Measurements from ENCODE around the gene KCNQ5. TPM values are rescaled to one million over a fixed set of nuclear protein-coding genes. Genes with fewer than 3 reads are reported as not detected.

The KCNQ5 gene
- total and polyA plus RNA-seq, 2 of the 8 experiments (the other 6 are each of a cell fraction or from before 2014, with no cell fraction given): 0.83 to 1.2 TPM

GRCh38 chr6:72913797-72914196 is 291.9 kb downstream of the KCNQ5 start:
- H2BK5ac ChIP-seq (ENCODE audit: low read depth, low read length): no peak overlapping the region
- POLR2A ChIA-PET (ENCODE audit: partially characterized antibody): no interaction called here
- FAIRE-seq: no peak

More at GRCh38 chr6:72913797-72914196, 291.9 kb downstream of the KCNQ5 start:
- Histone ChIP-seq H2BK120ac (replicated peaks; ENCODE audit: low read depth, low read length) (no peak overlapping the region), H3K9me3 (ENCODE audit: insufficient read depth in 2 of 2, low read depth in 1 of 2, low read length in 1 of 2) (no peaks in the 10 kb centered on the region), H2BK15ac (ENCODE audit: low read length) (no peak overlapping the region), H2BK20ac (ENCODE audit: low read length) (no peak overlapping the region), H3K4ac (replicated peaks; ENCODE audit: insufficient read length, low read depth, low read length) (no peak overlapping the region), H3K4me1 (replicated peaks in 1 of 4; ENCODE audit: control insufficient read depth in 3 of 4, insufficient read depth in 4 of 4, low read length in 3 of 4) (no peaks in the 10 kb centered on the region), H2BK12ac (ENCODE audit: low read depth, low read length) (no peak overlapping the region), H4K8ac (ENCODE audit: extremely low read depth, insufficient read depth, low read length) (no peak overlapping the region), H3K36me3 (ENCODE audit: control insufficient read depth in 2 of 4, insufficient read depth in 4 of 4, low read length in 3 of 4) (no peaks in the 10 kb centered on the region), H3K23me2 (ENCODE audit: low read depth, low read length) (no peaks in the 10 kb centered on the region), H3K23ac (ENCODE audit: insufficient read length) (no peak overlapping the region), H4K91ac (replicated peaks; ENCODE audit: insufficient read length, low read length) (no peak overlapping the region), H3K4me3 (ENCODE audit: extremely low read depth in 1 of 4, insufficient read depth in 2 of 4, low read depth in 3 of 4, low read length in 4 of 4) (no peak overlapping the region), H3K27ac (ENCODE audit: low read depth, low read length) (no peak overlapping the region), H2AK5ac (ENCODE audit: low read depth, low read length) (no peak overlapping the region), H4K20me1 (replicated peaks in 1 of 2; ENCODE audit: control insufficient read depth in 1 of 2, insufficient read depth in 2 of 2, low read length in 2 of 2) (no peaks in the 10 kb centered on the region), H3K9ac (replicated peaks in 1 of 4; ENCODE audit: extremely low read depth in 1 of 4, low read depth in 3 of 4, low read length in 3 of 4) (no peak overlapping the region), H3K14ac (ENCODE audit: insufficient read length) (no peak overlapping the region), H3K79me2 (ENCODE audit: control insufficient read depth in 1 of 2, insufficient read depth in 2 of 2, low read length in 2 of 2) (no peaks in the 10 kb centered on the region), H3K56ac (replicated peaks; ENCODE audit: insufficient read length, low read depth, low read length) (no peak overlapping the region), H2AFZ (ENCODE audit: low read length) (no peak overlapping the region), H3K27me3 (replicated peaks in 1 of 4; ENCODE audit: control insufficient read depth in 3 of 4, extremely low read depth in 1 of 4, insufficient read depth in 3 of 4, low read length in 3 of 4) (no peaks in the 10 kb centered on the region), H3K4me2 (ENCODE audit: insufficient read depth in 1 of 2, low read depth in 2 of 2, low read length in 2 of 2) (no peak overlapping the region), H3K18ac (ENCODE audit: extremely low read depth, low read length) (no peak overlapping the region), H3K79me1 (ENCODE audit: low read depth, low read length) (no peaks in the 10 kb centered on the region), H4K5ac (ENCODE audit: insufficient read length, low read depth, low read length) (no peak overlapping the region)
- TF ChIP-seq SIX5 (IDR thresholded peaks at IDR 0.05; ENCODE audit: low read depth, low read length) (no peak), USF2 (IDR thresholded peaks at IDR 0.05; ENCODE audit: low read length) (no peak), MAFK (IDR thresholded peaks at IDR 0.05; ENCODE audit: low read depth, low read length) (no peak), SP4 (IDR thresholded peaks at IDR 0.05; ENCODE audit: low read length) (no peak), EP300 (IDR thresholded peaks at IDR 0.05; ENCODE audit: borderline replicate concordance in 1 of 2, low read depth in 2 of 2, low read length in 2 of 2) (no peak), CHD2 (IDR thresholded peaks at IDR 0.05; ENCODE audit: low read length) (no peak), JUN (IDR thresholded peaks at IDR 0.05; ENCODE audit: low read depth, low read length) (no peak)
- 90% methylated on average over 1 of the region's 1 CpG; no CpG with 5 or more reads in 1 of the 2 experiments for WGBS, 2 experiments (ENCODE audit: extremely low coverage in 1 of 2, insufficient coverage in 1 of 2, insufficient read length in 1 of 2, insufficient replicate concordance in 2 of 2, low coverage in 1 of 2, low lambda C conversion rate in 2 of 2, missing lambda C conversion rate in 1 of 2)
- no peak for DNase-seq (ENCODE audit: low read depth in 1 of 2, low spot score in 2 of 2)
- CTCF ChIA-PET (ENCODE audit: partially characterized antibody): no interaction called here

All from H1 (cell line).